OCI-LY3 (cell line): ENCODE measurements around the gene PPM1A.

ENCODE experiments used
- EZH2phosphoT487 ChIP-seq: fragments of 200-600 bp; shearing (Covaris generic); IDR thresholded peaks from 2 replicates; pipeline ENCODE4 v1.6.1; 2018; ENCODE audit warnings: antibody characterized with exemption, mixed run types, low read depth
- TF ChIP-seq, protein P1 (sequence below): fragments of 200-600, 300-600 bp; sonication (generic); IDR thresholded peaks from 2 replicates; pipeline ENCODE4 v1.5.1; 2014; ENCODE audit warnings: antibody characterized with exemption, low read length, low read depth

DNA sequence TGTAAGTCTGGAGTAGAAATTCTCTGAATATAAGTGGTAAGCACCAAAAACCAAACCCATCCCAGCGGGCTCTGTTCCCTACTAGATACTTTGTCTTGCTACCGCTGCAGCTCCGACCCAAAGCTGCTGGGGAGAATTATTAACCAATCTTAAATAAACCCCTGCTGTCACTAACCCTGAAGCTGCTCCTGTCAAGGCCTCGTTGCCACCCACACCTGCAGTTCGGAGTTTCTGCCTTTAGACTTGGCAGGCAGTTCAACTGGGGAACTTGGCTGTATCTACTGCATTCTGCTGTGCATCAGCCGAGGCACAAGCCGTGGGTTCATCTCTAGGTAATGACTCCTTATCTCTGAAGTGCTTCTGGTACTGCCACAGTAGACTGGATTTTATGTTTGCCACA lies 55.5 kb downstream of the PPM1A start:
- TF ChIP-seq, protein P1, sequence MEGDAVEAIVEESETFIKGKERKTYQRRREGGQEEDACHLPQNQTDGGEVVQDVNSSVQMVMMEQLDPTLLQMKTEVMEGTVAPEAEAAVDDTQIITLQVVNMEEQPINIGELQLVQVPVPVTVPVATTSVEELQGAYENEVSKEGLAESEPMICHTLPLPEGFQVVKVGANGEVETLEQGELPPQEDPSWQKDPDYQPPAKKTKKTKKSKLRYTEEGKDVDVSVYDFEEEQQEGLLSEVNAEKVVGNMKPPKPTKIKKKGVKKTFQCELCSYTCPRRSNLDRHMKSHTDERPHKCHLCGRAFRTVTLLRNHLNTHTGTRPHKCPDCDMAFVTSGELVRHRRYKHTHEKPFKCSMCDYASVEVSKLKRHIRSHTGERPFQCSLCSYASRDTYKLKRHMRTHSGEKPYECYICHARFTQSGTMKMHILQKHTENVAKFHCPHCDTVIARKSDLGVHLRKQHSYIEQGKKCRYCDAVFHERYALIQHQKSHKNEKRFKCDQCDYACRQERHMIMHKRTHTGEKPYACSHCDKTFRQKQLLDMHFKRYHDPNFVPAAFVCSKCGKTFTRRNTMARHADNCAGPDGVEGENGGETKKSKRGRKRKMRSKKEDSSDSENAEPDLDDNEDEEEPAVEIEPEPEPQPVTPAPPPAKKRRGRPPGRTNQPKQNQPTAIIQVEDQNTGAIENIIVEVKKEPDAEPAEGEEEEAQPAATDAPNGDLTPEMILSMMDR, result no peak
- no peak for TF ChIP-seq EZH2phosphoT487
